Fibroblast of mammary gland (primary cell): ENCODE results near the gene CDS1.
A peak's percentile ranks its signal among the peaks of the same experiment; 100 is the strongest.

Source experiments
- DNase-seq: peaks from one replicate; pipeline ENCODE4 v3.0.0-alpha.2; 2010; ENCODE audit warnings: low read depth
- H3K4me3 ChIP-seq: 2 replicates; pipeline ENCODE4 v1.5.1; 2011; ENCODE audit warnings: low read depth, mild to moderate bottlenecking, low read length, moderate library complexity; ENCODE audit not compliant: control insufficient read depth
- CTCF ChIP-seq: conservative IDR thresholded peaks from 2 replicates; pipeline ENCODE4 v1.5.1; 2011; ENCODE audit warnings: low read depth, low read length, inconsistent platforms; ENCODE audit not compliant: control insufficient read depth, insufficient read depth

The CDS1 gene

DNA sequence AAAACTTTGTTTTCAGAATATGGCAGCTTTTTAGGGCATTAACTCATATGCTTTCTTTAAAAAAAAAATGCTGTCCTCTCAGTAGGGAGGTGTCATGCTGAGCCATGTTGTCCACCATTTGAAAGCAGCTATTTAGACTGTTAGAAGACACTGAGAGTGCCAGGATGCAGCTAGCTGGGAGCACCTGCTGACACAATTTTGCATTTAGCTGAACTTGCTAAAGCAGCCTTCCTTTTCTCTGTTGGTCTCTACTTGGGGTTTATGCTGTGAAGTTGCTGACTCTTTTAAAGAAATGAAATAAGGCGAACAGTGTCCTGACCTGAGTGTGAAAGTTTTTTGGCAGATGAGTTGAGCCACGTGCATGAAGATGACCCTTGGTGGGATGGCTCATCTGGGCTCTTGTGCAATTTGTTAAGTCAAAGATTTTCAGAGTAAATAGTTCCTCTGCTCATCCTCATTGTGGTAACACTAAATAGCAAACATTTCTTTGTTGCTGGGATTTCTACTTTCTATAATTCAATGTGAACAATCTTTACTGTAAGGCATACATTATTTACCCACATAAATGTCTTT lies 64.5 kb downstream of the CDS1 start:
- no peak overlapping the region for H3K4me3 ChIP-seq
- peak; percentile 82 for DNase-seq
- no peak for TF ChIP-seq CTCF

- no peak for TF ChIP-seq CTCF
- no peak for DNase-seq
- no peak overlapping the region for H3K4me3 ChIP-seq
Observed at GRCh38 chr4:84648178-84648577, 65.3 kb downstream of the CDS1 start.

DNA sequence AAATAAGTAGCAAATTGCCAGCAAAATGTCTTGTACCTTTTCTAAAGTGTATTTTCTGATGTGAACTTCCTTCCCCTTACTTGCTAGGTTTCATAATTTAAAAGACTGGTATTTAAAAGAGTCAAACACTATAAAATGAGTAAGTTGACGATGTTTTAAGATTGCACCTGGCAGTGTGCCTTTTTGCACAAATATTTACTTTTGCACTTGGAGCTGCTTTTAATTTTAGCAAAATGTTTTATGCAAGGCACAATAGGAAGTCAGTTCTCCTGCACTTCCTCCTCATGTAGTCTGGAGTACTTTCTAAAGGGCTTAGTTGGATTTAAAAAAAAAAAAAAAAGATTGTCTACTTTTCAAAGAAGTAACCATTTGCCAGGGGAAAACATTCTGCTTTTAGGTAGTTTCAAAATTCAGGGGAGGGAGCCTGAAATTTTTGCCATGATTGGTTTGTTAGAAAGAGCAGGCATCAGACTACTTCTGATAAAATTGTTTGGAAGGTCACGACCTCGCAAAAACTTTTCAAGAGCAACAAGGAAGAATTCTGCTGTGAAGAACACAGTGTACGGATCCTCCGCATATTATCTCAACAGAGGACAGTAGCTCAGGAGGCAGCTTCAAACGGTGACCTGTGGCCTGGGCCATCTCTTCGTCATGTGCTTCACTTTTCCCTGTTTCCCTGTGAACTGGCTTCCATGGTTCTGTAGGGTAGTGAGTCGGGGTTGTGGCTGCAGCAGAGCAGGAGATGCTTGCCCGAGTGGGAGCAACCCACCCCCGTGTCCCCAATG lies 66.1 kb downstream of the CDS1 start:
- no peak for DNase-seq
- H3K4me3 ChIP-seq, result no peak overlapping the region
- TF ChIP-seq CTCF, result no peak

GRCh38 chr4:84651499-84651898 lies 68.6 kb downstream of the CDS1 start:
- no peak for DNase-seq
- no peak overlapping the region for H3K4me3 ChIP-seq
- no peak for TF ChIP-seq CTCF

DNA sequence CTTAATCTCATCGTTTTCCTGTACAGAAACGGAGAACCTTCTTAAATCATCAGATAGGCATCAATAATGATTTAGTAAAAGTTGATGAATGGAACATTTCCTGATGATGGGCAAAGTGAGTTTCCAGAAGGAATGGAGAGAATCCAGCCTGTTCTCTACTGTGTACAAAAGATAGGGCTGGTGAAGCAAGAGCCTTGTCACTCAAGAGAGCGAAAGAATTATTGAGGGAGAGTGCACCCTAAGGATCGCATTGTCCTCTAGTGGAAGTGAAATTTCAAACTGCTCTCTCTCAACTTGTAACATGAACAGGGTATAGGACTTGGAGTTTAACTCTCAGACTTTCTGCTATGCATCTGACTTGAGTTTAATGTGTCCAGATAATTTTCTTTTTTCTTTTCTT lies 69.6 kb downstream of the CDS1 start:
- no peak overlapping the region for H3K4me3 ChIP-seq
- TF ChIP-seq CTCF, result no peak
- no peak for DNase-seq

GRCh38 chr4:84660606-84661005 lies 77.7 kb downstream of the CDS1 start:
- TF ChIP-seq CTCF, result no peak
- H3K4me3 ChIP-seq, result no peak overlapping the region
- no peak for DNase-seq
